ENCODE measurements around the gene RFX3.

Gene RFX3

DNA sequence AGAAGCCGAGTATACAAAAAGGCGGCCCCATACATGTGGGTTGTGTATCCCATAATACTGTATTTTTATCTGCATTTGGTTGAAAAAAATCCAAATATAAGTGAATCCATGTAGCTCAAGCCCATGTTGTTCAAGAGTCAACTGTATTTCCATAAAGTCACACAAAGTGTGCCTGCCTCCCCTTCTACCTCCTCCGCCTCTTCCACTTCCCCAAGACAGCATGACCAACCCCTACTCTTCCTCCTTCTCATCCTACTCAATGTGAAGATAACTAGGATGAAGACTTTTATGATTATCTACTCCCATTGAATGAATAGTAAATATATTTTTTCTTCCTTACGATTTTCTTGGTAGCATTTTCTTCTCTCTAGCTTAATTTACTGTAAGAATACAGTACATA lies 92.7 kb downstream of the RFX3 start:
- no peak for DNase-seq (ENCODE audit: low spot score)

DNA sequence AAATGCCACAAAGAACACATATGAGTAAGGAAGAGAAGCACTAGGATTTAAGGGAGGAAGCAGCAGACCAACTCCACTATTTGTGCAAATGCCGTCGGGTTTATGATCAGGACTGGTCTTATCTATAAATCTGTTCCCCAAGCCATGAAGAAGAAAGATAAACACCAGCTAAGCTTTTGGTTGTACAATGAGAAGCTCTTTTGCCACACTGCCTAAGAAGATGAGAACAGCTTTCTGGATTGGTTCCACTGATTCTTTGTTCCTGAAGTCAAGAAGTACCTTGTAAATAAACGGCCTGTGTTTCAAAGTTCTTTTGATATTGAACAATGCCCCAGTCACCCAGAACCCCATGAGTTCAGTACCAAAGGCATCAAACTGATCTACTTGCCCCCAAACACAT lies 93.9 kb downstream of the RFX3 start:
- no peak for DNase-seq (ENCODE audit: low spot score)

DNA sequence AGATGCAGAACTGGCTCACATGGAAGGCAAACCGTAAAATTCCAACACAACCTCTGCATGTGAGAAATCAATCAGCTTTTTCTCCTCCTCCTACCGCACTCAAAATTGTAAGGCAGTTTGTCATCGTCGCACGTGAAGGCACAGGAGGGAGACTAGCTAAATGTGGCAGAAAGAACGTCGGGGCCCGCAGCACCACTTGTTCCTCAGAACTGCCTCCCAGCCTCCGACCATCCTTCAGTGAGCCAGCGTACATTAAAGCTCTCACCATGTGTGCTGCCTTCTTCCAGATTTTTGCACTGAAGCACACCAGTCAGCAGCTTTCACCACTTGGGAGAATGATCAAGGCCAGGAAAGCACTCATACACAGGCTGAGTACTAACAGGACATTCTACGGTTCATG lies 105.9 kb downstream of the RFX3 start:
- no peak for DNase-seq (ENCODE audit: low spot score)

DNA sequence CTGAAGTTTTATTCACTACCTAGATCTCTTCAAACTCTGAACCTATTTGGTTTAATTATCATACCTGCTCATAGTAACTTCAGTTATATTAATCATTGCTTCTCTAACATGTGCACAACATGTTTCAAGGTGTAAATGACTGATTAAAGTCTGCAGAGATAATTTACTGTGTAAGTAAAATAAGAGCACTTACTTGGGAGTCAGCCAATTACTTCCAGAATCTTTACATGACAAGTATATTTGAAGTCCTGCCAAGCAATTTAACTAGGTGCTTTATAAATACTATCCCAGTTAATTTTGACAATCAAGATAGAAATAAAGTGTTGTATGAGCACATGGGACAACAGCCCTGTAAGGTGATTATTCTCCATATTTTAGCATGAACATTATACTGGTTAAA lies 109.9 kb downstream of the RFX3 start:
- DNase-seq (ENCODE audit: low spot score), result no peak

- DNase-seq (ENCODE audit: low spot score), result no peak
These were observed 111.8 kb downstream of the RFX3 start for GRCh38 chr9:3413984-3414383.

GRCh38 chr9:3410461-3410860 lies 115.3 kb downstream of the RFX3 start:
- no peak for DNase-seq (ENCODE audit: low spot score)

DNA sequence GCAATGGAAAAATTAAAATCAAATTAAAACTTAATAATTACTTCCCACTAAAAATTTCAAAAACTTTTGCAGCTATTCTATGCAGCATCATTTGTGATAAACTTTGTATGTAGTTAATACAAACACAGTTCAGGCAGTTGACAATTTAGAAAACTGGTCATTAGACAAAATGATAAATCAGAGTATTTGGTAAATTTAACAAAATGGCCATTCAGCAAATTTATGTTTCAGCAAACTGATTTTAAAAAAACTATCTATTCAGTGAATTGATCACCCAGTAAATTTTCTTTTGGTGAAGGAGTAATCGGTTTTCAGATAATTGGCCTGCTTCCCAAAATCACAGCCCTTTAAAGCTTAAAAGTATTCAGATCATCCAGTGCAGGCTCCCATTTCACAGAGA lies 116.3 kb downstream of the RFX3 start:
- no peak for DNase-seq (ENCODE audit: low spot score)

DNA sequence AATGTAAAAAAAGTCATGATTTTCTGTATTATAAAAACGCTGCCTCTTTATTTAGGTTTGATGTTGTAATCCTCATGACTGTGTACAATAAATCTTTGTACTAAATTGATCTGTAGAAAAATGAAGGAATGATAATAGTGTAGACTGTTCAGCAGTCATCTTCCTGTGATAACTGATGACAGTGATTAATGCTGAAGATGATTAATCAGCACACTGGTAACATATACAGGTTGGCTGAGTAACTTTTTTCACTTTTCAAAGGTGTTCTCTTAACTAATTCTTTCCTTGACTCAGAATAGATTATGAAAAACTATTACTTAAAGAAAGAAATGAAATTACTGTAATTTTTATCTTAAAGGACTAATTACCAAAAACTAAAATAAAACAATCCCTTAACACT lies 122.5 kb downstream of the RFX3 start:
- no peak for DNase-seq (ENCODE audit: low spot score)

- no peak for DNase-seq (ENCODE audit: low spot score)
These were observed 124.4 kb downstream of the RFX3 start for GRCh38 chr9:3401221-3401954.

- DNase-seq (ENCODE audit: low spot score), result peak; percentile 26
These were observed 127.6 kb downstream of the RFX3 start for GRCh38 chr9:3398232-3398648.

GRCh38 chr9:3397766-3398165 lies 128.0 kb downstream of the RFX3 start:
- no peak for DNase-seq (ENCODE audit: low spot score)

GRCh38 chr9:3391414-3391813 lies 134.4 kb downstream of the RFX3 start:
- DNase-seq (ENCODE audit: low spot score), result no peak

GRCh38 chr9:3386753-3387152 lies 139.0 kb downstream of the RFX3 start:
- DNase-seq (ENCODE audit: low spot score), result no peak

DNA sequence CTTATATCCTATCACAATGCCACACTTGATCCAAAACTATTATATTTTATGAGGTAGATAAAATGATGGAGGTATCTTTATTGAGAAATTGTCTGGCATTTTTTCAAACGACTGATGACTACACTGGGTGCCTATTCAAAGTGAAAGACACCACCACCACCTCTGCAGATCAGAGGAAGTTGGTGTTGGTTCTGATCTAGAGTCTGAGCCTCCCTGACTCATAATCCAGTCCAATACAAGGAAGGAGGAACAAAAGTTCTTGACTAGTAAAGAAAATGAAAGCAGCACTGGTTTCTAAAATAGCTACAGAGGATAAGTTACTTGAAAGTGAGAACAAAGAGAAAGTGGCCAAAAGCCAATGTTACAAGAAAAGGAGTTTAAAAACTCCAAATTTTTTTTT lies 139.9 kb downstream of the RFX3 start:
- peak; percentile 53 for DNase-seq (ENCODE audit: low spot score)

GRCh38 chr9:3371842-3372241 lies 154.0 kb downstream of the RFX3 start:
- DNase-seq (ENCODE audit: low spot score), result no peak

GRCh38 chr9:3370715-3371114 lies 155.1 kb downstream of the RFX3 start:
- DNase-seq (ENCODE audit: low spot score), result no peak

DNA sequence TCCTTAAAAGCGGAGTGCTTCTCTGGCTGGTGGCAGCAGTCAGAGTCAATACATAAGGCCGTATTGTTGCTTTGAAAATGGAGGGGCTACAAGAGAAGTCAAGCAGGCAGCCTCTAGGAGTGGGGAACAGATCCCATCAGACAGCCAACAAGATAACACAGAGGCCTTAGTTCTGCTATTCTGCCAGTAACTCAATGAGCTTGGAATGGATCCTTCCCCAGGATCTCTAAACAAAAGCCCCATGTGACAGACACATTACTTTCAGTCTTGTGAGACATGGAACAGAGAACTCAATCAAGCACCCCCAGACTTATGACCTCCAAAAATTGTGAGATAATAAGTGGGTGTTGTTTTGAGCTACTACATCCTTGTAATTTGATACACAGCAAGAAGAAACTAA lies 158.6 kb downstream of the RFX3 start:
- no peak for DNase-seq (ENCODE audit: low spot score)

- DNase-seq (ENCODE audit: low spot score), result no peak
These were observed 164.0 kb downstream of the RFX3 start for GRCh38 chr9:3361689-3362392.

GRCh38 chr9:3361116-3361515 lies 164.7 kb downstream of the RFX3 start:
- no peak for DNase-seq (ENCODE audit: low spot score)

- DNase-seq (ENCODE audit: low spot score), result no peak
These were observed 165.6 kb downstream of the RFX3 start for GRCh38 chr9:3360245-3360644.

GRCh38 chr9:3359778-3360177 lies 166.0 kb downstream of the RFX3 start:
- DNase-seq (ENCODE audit: low spot score), result no peak

- no peak for DNase-seq (ENCODE audit: low spot score)
These were observed 166.6 kb downstream of the RFX3 start for GRCh38 chr9:3359048-3359692.

DNA sequence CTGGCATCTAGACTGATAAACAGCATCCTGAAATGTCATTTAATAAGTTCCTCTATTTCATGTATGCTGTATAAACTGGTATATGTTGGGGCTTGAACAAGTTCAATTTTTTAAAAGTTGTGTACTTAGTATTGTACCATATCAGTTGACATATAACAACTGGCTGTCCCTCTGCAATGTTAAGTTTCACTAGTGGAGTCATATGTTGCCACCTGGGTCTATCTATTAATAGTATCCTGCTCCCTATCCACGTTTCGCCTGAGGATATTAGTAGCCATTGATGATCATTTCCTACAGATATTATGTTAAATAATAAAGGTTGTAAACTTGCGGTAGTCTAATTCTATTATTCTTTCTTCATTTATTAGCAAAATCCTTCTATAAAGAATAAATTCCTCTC lies 177.6 kb downstream of the RFX3 start:
- DNase-seq (ENCODE audit: low spot score), result no peak

Measured in CD4-positive, alpha-beta T cell treated with Interleukin-2 at 100 ng/mL for 4 hours (primary cell).